ENCODE measurements around the gene ZNF711. TPM values are rescaled to one million over a fixed set of nuclear protein-coding genes. Genes with fewer than 3 reads are reported as not detected.

Gene ZNF711
- total RNA-seq (2022) = 11.0 and 12.7 TPM in 2 replicates
- percentile 84 among the genes with signal in this experiment for Bru-seq, nascent RNA
- percentile 86 among the genes with signal in this experiment for BruChase-seq, experiment 1, labeled RNA remaining after a 2-hour chase
- percentile 77 among the genes with signal in this experiment for BruChase-seq, experiment 2, labeled RNA remaining after a 6-hour chase
- long read RNA-seq, full-length matches to known transcripts = 8 of 23 reads
- long read RNA-seq, partial matches to known transcripts = 3 of 23 reads
- long read RNA-seq, other reads (novel, unspliced or antisense) = 12 of 23 reads

DNA sequence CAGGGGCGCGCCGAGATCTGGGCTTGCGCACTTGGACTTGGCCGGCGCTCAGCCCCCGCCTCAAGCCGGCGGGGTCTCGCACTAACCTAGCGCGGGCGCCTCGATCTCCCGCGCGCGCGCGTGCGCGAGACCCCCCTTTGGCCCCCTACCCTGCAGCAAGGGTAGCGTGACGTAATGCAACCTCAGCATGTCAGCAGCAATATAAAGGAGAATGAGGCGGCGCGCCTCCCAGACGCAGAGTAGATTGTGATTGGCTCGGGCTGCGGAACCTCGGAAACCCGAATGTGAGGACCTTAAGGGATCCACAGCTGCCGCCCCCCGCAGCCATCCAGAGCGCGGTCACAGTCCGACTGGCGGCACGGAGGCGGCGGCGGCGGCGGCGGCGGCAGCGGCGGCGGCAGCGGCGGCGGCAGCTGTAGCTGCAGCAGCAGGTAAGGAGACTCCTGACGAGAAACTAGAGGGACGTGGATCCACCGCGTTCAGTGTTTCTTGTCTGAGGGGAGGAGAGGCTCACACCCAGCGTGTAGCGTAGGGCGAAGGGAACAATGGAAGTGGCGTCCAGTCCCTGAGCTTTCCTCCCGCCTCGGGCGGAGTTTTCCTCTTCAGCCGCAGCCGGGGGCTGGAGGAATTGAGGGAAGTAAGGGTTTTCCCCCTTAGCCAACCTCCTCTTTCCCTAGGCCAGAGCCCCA lies at the start of gene ZNF711, which contains the start of gene SATL1:
TSS of gene ZNF711 (plus strand) at position 231 of the 689 bp plus-strand sequence. CDS start 3,582 bp downstream, outside the sequence.
TSS of gene SATL1 (minus strand) at position 19 of the 689 bp plus-strand sequence. CDS start 134,811 bp downstream, outside the sequence.
- no TSS peak for BruUV-seq (replicated peaks)
- no peaks in the 10 kb centered on the region for H3K27me3 ChIP-seq (replicated peaks; ENCODE audit: control insufficient read depth, insufficient read depth, low read length)
- H3K4me3 ChIP-seq (ENCODE audit: low read depth, low read length) = peak within 1 kb of the TSS; percentile 61
- Mint-ChIP-seq H3K27ac (ENCODE audit: unreplicated experiment) (peak within 1 kb of the TSS; percentile 80), H3K27me3 (ENCODE audit: insufficient read depth, unreplicated experiment) (no peaks in the 10 kb centered on the region), H3K4me3 (ENCODE audit: unreplicated experiment) (peak within 1 kb of the TSS; percentile 92), H3K4me1 (ENCODE audit: low read depth, unreplicated experiment) (peaks cover 17% of the 10 kb centered on the region), H3K9me3 (ENCODE audit: unreplicated experiment) (no peaks in the 10 kb centered on the region), H3K36me3 (ENCODE audit: insufficient read depth, unreplicated experiment) (peaks cover 8% of the 10 kb centered on the region)
- no peaks in the 10 kb centered on the region for H3K36me3 ChIP-seq (ENCODE audit: control insufficient read depth, insufficient read depth, low read length)
- H3K4me1 ChIP-seq = no peaks in the 10 kb centered on the region
- TF ChIP-seq, protein P1, sequence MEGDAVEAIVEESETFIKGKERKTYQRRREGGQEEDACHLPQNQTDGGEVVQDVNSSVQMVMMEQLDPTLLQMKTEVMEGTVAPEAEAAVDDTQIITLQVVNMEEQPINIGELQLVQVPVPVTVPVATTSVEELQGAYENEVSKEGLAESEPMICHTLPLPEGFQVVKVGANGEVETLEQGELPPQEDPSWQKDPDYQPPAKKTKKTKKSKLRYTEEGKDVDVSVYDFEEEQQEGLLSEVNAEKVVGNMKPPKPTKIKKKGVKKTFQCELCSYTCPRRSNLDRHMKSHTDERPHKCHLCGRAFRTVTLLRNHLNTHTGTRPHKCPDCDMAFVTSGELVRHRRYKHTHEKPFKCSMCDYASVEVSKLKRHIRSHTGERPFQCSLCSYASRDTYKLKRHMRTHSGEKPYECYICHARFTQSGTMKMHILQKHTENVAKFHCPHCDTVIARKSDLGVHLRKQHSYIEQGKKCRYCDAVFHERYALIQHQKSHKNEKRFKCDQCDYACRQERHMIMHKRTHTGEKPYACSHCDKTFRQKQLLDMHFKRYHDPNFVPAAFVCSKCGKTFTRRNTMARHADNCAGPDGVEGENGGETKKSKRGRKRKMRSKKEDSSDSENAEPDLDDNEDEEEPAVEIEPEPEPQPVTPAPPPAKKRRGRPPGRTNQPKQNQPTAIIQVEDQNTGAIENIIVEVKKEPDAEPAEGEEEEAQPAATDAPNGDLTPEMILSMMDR (IDR thresholded peaks at IDR 0.05; ENCODE audit: insufficient read depth in 1 of 2, low read depth in 1 of 2, low read length in 1 of 2, severe bottlenecking in 1 of 2, unreplicated experiment in 1 of 2) = no peak
- peak; percentile 70 to 75 for DNase-seq
- ChIA-PET POLR2A (no interaction called here), CTCF (interaction anchor here (1.2 kb wide), 1 partner anchor 133 kb away, joined by 3 read pairs; no protein-coding TSS in a partner anchor)
- H3K9me3 ChIP-seq = no peaks in the 10 kb centered on the region
- intact Hi-C loops (cut with micrococcal nuclease; ENCODE audit: unreplicated experiment) = no loop called here

DNA sequence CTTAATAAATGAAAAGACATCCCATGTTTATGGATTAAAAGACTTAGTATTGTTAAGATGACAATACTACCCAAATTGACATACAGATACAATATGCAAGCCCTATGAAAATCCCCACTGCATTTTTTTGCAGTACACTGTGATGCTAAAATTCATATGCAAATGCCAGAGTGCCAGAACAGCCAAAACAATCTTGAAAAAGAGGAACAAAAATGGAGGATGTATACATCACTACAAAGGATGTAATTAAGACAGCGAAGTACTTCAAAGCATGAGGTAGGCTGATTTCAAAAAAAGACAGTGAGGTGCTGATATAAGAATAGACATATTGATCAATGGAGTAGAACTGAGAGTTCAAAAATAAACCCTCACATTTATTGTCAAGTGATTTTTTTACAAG lies 47.5 kb upstream of the ZNF711 start:
- Histone ChIP-seq H3K4me3 (ENCODE audit: low read depth, low read length) (no peak overlapping the region), H3K4me1 (no peaks in the 10 kb centered on the region), H3K27me3 (replicated peaks; ENCODE audit: control insufficient read depth, insufficient read depth, low read length) (no peaks in the 10 kb centered on the region), H3K36me3 (ENCODE audit: control insufficient read depth, insufficient read depth, low read length) (no peaks in the 10 kb centered on the region), H3K9me3 (no peaks in the 10 kb centered on the region)
- H3K4me3 Mint-ChIP-seq (ENCODE audit: unreplicated experiment) = no peak overlapping the region
- TF ChIP-seq, protein P1 (IDR thresholded peaks at IDR 0.05; ENCODE audit: insufficient read depth in 1 of 2, low read depth in 1 of 2, low read length in 1 of 2, severe bottlenecking in 1 of 2, unreplicated experiment in 1 of 2) = no peak
- no peaks in the 10 kb centered on the region for H3K9me3 Mint-ChIP-seq (ENCODE audit: unreplicated experiment)
- ChIA-PET POLR2A (no interaction called here), CTCF (no interaction called here)
- no peak for DNase-seq
- H3K27me3 Mint-ChIP-seq (ENCODE audit: insufficient read depth, unreplicated experiment) = no peaks in the 10 kb centered on the region
- no peaks in the 10 kb centered on the region for H3K36me3 Mint-ChIP-seq (ENCODE audit: insufficient read depth, unreplicated experiment)
- BruUV-seq (replicated peaks) = no TSS peak
- intact Hi-C loops (cut with micrococcal nuclease; ENCODE audit: unreplicated experiment) = no loop called here
- no peaks in the 10 kb centered on the region for H3K4me1 Mint-ChIP-seq (ENCODE audit: low read depth, unreplicated experiment)
- no peak overlapping the region for H3K27ac Mint-ChIP-seq (ENCODE audit: unreplicated experiment)

DNA sequence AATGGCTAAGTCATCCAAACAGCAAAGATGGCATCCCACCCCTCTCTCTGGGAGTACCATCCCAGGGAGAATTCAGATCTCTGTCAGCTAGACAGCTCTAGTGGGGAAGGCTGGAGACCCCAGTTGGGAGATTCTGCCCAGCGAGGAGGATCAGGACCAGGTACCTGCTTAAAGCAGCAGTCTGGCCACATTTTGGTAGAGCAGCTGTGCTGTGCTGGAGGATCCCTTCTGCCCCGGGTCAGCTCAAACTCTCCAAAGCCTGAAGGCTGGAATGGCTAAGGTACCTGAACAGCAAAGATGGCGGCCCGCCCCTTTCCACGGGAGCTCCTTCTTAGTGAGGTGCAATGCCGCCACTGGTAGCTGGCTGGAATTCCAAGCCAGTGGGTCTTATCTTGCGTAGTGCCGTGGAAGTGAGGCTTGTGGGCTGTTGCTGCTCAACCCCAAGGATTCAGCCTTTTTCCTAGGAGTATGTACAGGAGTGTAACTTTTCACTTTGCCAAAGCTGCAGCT lies 40.3 kb upstream of the ZNF711 start:
- H3K4me3 Mint-ChIP-seq (ENCODE audit: unreplicated experiment) = no peak overlapping the region
- H3K9me3 Mint-ChIP-seq (ENCODE audit: unreplicated experiment) = no peaks in the 10 kb centered on the region
- Histone ChIP-seq H3K36me3 (ENCODE audit: control insufficient read depth, insufficient read depth, low read length) (no peaks in the 10 kb centered on the region), H3K4me3 (ENCODE audit: low read depth, low read length) (no peak overlapping the region), H3K27me3 (replicated peaks; ENCODE audit: control insufficient read depth, insufficient read depth, low read length) (no peaks in the 10 kb centered on the region), H3K4me1 (no peaks in the 10 kb centered on the region), H3K9me3 (no peaks in the 10 kb centered on the region)
- H3K27ac Mint-ChIP-seq (ENCODE audit: unreplicated experiment) = no peak overlapping the region
- BruUV-seq (replicated peaks) = no TSS peak
- CTCF ChIA-PET = no interaction called here
- POLR2A ChIA-PET = no interaction called here
- intact Hi-C loops (cut with micrococcal nuclease; ENCODE audit: unreplicated experiment) = no loop called here
- TF ChIP-seq, protein P1 (IDR thresholded peaks at IDR 0.05; ENCODE audit: insufficient read depth in 1 of 2, low read depth in 1 of 2, low read length in 1 of 2, severe bottlenecking in 1 of 2, unreplicated experiment in 1 of 2) = no peak
- no peaks in the 10 kb centered on the region for H3K36me3 Mint-ChIP-seq (ENCODE audit: insufficient read depth, unreplicated experiment)
- no peak for DNase-seq
- H3K4me1 Mint-ChIP-seq (ENCODE audit: low read depth, unreplicated experiment) = no peaks in the 10 kb centered on the region
- no peaks in the 10 kb centered on the region for H3K27me3 Mint-ChIP-seq (ENCODE audit: insufficient read depth, unreplicated experiment)

Measured in Caco-2 (cell line).